HG02763 (cell line): ENCODE results near the gene HOXB6.
A peak's percentile ranks its signal among the peaks of the same experiment; 100 is the strongest.

ENCODE experiments used
- ATAC-seq: cut with Tn5 transposase; IDR thresholded peaks from one replicate; pipeline ENCODE4 v1.9.1; 2021; ENCODE audit warnings: mild to moderate bottlenecking, moderate library complexity; ENCODE audit not compliant: unreplicated experiment

HOXB6 gene

GRCh38 chr17:48583708-48584222 is 21.0 kb downstream of the HOXB6 start:
- no peak for ATAC-seq

GRCh38 chr17:48582750-48583069 is 22.1 kb downstream of the HOXB6 start:
- no peak for ATAC-seq

GRCh38 chr17:48579760-48580554 is 24.8 kb downstream of the HOXB6 start:
- no peak for ATAC-seq

- no peak for ATAC-seq
These were observed 25.4 kb downstream of the HOXB6 start for GRCh38 chr17:48579471-48579759.

- ATAC-seq, result peak; percentile 25
These were observed 25.9 kb downstream of the HOXB6 start for GRCh38 chr17:48578616-48579470.

GRCh38 chr17:48577946-48578615 is 26.7 kb downstream of the HOXB6 start, which contains the start of gene HOXB4:
TSS of gene HOXB4 (minus strand) at chr17:48578350. CDS start at chr17:48578319, 31 bp downstream.
- peak; percentile 49 for ATAC-seq

- no peak for ATAC-seq
These were observed 27.3 kb downstream of the HOXB6 start for GRCh38 chr17:48577330-48577945.

GRCh38 chr17:48576479-48577309 is 28.1 kb downstream of the HOXB6 start:
- no peak for ATAC-seq

GRCh38 chr17:48575673-48576478 is 28.9 kb downstream of the HOXB6 start:
- no peak for ATAC-seq

- no peak for ATAC-seq
These were observed 29.7 kb downstream of the HOXB6 start for GRCh38 chr17:48575066-48575582.

GRCh38 chr17:48574505-48575065 is 30.2 kb downstream of the HOXB6 start:
- no peak for ATAC-seq

- ATAC-seq, result no peak
These were observed 32.9 kb downstream of the HOXB6 start for GRCh38 chr17:48571826-48572417.

GRCh38 chr17:48571024-48571818 is 33.6 kb downstream of the HOXB6 start:
- no peak for ATAC-seq

- ATAC-seq, result no peak
These were observed 34.3 kb downstream of the HOXB6 start for GRCh38 chr17:48570325-48571023.

- ATAC-seq, result no peak
These were observed 35.0 kb downstream of the HOXB6 start for GRCh38 chr17:48569674-48570324.

GRCh38 chr17:48569240-48569582 is 35.6 kb downstream of the HOXB6 start:
- no peak for ATAC-seq
